ENCODE data around the gene FCRL1. TPM values are rescaled to one million over a fixed set of nuclear protein-coding genes. Genes with fewer than 3 reads are reported as not detected.

Gene FCRL1
- total RNA-seq, 1 donor from 2014 or later, result not detected

GRCh38 chr1:157782931-157783330, 37.0 kb downstream of the FCRL1 start:
- Mint-ChIP-seq H3K27ac (ENCODE audit: unreplicated experiment) (no peak overlapping the region), H3K4me1 (ENCODE audit: low read depth) (no peaks in the 10 kb centered on the region), H3K27me3 (ENCODE audit: low read depth) (no peaks in the 10 kb centered on the region), H3K4me3 (ENCODE audit: unreplicated experiment) (no peak overlapping the region), H3K36me3 (ENCODE audit: low read depth) (no peaks in the 10 kb centered on the region), H3K9me3 (ENCODE audit: low read depth) (peaks cover 5% of the 10 kb centered on the region)
- no peak for TF ChIP-seq CTCF (IDR thresholded peaks at IDR 0.05)
- no peak for DNase-seq (ENCODE audit: low spot score)

DNA sequence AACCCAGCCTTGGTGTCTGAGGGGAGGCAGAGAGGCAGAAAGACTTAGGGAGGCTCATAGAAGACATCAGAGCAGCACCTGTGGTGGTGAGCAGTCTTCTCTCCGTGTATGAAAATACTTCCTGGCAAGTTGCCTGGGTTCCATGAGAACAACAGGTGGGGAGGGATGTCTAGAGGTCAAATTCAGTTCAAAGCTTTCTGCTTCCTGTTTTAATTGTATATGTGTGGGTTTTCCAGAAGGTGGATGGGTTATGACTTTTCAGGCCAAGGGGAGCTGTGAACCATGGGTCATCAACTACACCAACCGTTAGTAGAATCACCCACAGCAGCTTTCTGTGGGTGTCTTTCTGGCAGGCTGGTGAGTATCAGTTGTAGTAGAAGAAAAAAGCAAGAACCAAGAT, 38.9 kb downstream of the FCRL1 start:
- H3K4me3 Mint-ChIP-seq (ENCODE audit: unreplicated experiment), result no peak overlapping the region
- H3K9me3 Mint-ChIP-seq (ENCODE audit: low read depth), result no peaks in the 10 kb centered on the region
- no peaks in the 10 kb centered on the region for H3K36me3 Mint-ChIP-seq (ENCODE audit: low read depth)
- TF ChIP-seq CTCF (IDR thresholded peaks at IDR 0.05), result no peak
- H3K27ac Mint-ChIP-seq (ENCODE audit: unreplicated experiment), result no peak overlapping the region
- H3K27me3 Mint-ChIP-seq (ENCODE audit: low read depth), result no peaks in the 10 kb centered on the region
- H3K4me1 Mint-ChIP-seq (ENCODE audit: low read depth), result no peaks in the 10 kb centered on the region
- DNase-seq (ENCODE audit: low spot score), result no peak

DNA sequence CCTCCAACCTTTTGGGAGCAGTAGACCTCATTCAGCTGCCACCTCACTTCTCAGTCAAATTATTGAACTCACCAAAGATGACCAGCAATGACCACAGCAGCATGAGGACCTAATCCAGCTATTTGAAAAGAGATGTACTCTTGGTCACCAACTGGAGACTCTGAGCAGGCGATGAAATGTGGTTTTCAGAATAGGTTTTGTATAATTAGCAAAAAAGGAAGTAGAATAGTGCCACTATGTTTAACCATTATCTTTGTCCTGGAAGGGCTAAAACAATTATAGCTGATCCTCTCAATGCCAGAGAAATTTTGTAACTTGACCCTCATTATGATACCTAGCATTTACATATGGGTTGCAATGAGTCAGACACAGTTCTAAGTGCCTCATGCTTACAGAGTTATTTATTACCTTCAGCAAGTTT, 42.9 kb downstream of the FCRL1 start, which contains the start of gene FCRL2:
Gene FCRL2 (minus strand): TSS at position 162 of the 421 bp plus-strand sequence. CDS start 59 bp downstream, at position 103.
- H3K4me1 Mint-ChIP-seq (ENCODE audit: low read depth), result no peaks in the 10 kb centered on the region
- no peak for TF ChIP-seq CTCF (IDR thresholded peaks at IDR 0.05)
- no peaks in the 10 kb centered on the region for H3K9me3 Mint-ChIP-seq (ENCODE audit: low read depth)

GRCh38 chr1:157775101-157775870, 44.6 kb downstream of the FCRL1 start:
- Mint-ChIP-seq H3K4me1 (ENCODE audit: low read depth) (no peaks in the 10 kb centered on the region), H3K27me3 (ENCODE audit: low read depth) (peaks cover 9% of the 10 kb centered on the region), H3K27ac (ENCODE audit: unreplicated experiment) (no peak overlapping the region), H3K9me3 (ENCODE audit: low read depth) (no peaks in the 10 kb centered on the region), H3K36me3 (ENCODE audit: low read depth) (no peaks in the 10 kb centered on the region), H3K4me3 (ENCODE audit: unreplicated experiment) (no peak overlapping the region)
- TF ChIP-seq CTCF (IDR thresholded peaks at IDR 0.05), result no peak
- no peak for DNase-seq (ENCODE audit: low spot score)

More for the DNA sequence above, 42.9 kb downstream of the FCRL1 start, which contains the start of gene FCRL2:
- no peak within 1 kb of the TSS for H3K4me3 Mint-ChIP-seq (ENCODE audit: unreplicated experiment)
- no peak within 1 kb of the TSS for H3K27ac Mint-ChIP-seq (ENCODE audit: unreplicated experiment)
- no peaks in the 10 kb centered on the region for H3K36me3 Mint-ChIP-seq (ENCODE audit: low read depth)
- DNase-seq (ENCODE audit: low spot score), result no peak
- peaks cover 7% of the 10 kb centered on the region for H3K27me3 Mint-ChIP-seq (ENCODE audit: low read depth)

DNA sequence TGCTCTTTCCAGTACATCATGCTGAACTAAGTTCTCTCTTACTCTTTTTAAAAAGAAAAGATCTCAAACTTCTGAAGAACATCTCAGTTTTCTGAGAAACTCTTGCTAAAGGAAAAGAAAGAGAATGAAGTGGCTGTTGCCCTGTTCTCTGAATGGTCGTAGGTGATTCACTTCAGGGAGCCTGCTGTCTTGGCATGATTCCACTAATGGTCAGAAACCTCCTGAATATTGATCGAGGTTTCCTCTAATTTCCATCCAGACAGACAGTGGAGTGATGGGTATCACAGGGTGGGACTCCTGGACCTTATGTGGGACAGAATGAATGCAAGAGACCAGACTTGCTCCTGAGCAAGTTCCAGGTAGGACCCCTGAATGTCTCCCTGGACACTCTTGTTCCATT, 45.5 kb downstream of the FCRL1 start:
- Mint-ChIP-seq H3K27ac (ENCODE audit: unreplicated experiment) (no peak overlapping the region), H3K4me1 (ENCODE audit: low read depth) (no peaks in the 10 kb centered on the region), H3K36me3 (ENCODE audit: low read depth) (no peaks in the 10 kb centered on the region), H3K4me3 (ENCODE audit: unreplicated experiment) (no peak overlapping the region), H3K9me3 (ENCODE audit: low read depth) (no peaks in the 10 kb centered on the region), H3K27me3 (ENCODE audit: low read depth) (peaks cover 9% of the 10 kb centered on the region)
- no peak for TF ChIP-seq CTCF (IDR thresholded peaks at IDR 0.05)
- DNase-seq (ENCODE audit: low spot score), result no peak

Measured in chondrocyte (in vitro differentiated cells).